HuH-7.5 (cell line): ENCODE measurements around the gene CSPG4.
A peak's percentile ranks its signal among the peaks of the same experiment; 100 is the strongest.
"Not testable (repeated sequence)": the region's sequence is repeated elsewhere in the genome, so short reads cannot be mapped to it uniquely, and the experiment has no call there.

ENCODE experiments used
- DNase-seq: peaks from one replicate; pipeline ENCODE4 v3.0.0; 2011; ENCODE audit warnings: low spot score

The CSPG4 gene

DNA sequence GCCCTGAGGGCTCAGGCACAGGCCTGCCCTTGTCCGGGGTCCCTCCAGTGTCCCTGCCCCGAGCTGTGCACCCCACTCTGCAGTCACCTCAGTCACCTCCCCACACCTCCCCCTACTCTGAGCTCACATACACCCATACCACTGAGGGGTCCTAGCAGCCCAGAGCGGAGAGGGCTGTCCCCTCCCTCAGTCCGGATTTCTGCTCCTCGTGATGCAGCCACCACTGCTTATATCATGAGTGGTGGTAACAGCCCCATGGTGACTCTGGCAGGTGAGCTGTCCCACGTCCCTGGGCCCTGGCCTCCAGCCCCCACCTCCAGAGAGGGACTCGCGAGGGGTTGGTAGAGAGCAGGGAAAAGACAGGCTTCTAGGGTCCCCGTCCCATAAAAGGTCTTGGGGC lies 8.0 kb downstream of the CSPG4 start:
- no peak for DNase-seq

GRCh38 chr15:75704263-75704615 lies 8.4 kb downstream of the CSPG4 start:
- DNase-seq, result no peak

GRCh38 chr15:75703440-75704262 lies 9.0 kb downstream of the CSPG4 start:
- DNase-seq, result not testable (repeated sequence)

GRCh38 chr15:75702436-75702835 lies 10.2 kb downstream of the CSPG4 start:
- DNase-seq, result no peak

- DNase-seq, result not testable (repeated sequence)
Measured at GRCh38 chr15:75701071-75702003, 11.3 kb downstream of the CSPG4 start.

- not testable (repeated sequence) for DNase-seq
Measured at GRCh38 chr15:75699961-75700874, 12.4 kb downstream of the CSPG4 start.

- DNase-seq, result not testable (repeated sequence)
Measured at GRCh38 chr15:75699517-75699916, 13.1 kb downstream of the CSPG4 start.

DNA sequence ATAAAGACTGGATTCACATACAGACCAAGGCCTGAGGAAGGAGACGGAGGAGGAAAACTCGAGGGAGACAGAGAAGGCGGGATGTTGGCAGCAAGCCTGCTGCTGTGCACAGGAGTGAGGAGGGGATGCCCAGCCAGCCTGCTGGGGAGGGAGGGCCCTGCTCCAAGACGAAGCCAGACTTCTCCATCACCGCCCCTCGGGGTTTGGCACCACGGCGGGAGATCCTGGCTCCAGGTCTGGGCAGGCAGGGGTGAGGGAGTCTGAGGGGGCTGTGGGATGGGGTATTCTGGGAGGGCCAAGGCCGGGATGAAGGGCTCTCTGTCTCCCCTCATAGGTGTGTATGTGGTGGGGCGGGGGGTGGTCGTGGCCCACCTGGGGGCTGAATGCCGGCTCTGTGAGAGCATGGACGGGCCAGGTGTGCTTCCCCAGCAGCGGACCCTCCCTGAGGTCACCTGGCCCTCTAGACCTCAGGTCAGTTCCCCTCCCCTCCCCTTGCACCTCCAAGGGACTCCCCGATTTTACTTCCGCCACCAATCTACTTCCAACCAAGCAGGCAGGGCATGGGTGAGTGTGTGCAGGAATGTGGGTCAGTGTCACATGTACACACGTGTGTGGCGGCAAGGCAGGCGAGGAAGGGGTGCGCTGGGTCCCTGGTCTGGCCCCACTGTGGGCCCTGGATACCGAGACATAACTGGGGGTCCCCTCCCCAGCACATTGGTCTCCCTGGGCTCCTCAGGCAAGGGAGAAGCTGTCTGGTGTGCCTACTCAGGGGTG lies 14.5 kb downstream of the CSPG4 start:
- not testable (repeated sequence) for DNase-seq

GRCh38 chr15:75697523-75697922 lies 15.1 kb downstream of the CSPG4 start:
- DNase-seq, result no peak

- no peak for DNase-seq
Measured at GRCh38 chr15:75696854-75697259, 15.8 kb downstream of the CSPG4 start.

DNA sequence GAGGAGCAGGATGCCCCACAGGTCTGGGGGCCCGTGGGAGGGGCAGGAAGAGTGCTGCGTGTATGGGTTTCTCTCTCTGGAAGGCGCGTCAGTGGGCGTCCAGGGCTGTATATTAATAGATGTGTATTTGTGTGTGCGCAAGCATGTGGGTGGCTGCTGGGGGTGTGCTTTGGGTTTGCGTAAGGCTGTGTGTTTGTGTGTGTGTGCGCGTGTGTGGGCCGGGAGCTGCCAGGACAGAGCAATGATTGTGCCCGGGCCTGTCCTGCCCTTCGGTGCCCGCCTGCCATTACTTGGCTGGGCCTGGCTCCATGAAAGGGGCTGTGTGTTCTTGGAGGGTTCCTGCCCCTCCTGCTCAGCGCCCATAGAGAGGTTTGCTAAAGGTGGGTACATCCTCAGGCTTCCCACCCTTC lies 16.3 kb downstream of the CSPG4 start:
- no peak for DNase-seq

GRCh38 chr15:75695634-75696310 lies 16.9 kb downstream of the CSPG4 start:
- no peak for DNase-seq

DNA sequence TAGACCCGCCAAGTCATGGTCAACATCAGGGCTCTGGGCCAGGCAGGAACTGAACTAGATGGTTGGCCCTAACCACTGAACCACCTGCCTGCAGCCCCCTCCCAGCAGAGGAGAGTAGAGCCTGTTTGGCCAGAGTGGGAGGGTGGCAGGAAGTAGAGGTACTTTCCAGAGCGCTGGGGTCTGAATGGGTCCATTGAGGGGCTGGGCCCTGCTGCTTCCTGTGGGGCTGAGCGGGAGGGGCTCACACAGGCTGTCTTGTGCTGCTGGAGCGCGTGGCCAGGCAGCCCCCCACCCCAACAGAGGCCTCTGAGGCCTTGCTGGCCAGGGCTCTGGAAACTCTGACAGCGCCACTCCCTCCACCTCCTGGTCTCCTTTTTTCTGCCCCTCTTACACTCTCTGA lies 17.4 kb downstream of the CSPG4 start:
- DNase-seq, result no peak

DNA sequence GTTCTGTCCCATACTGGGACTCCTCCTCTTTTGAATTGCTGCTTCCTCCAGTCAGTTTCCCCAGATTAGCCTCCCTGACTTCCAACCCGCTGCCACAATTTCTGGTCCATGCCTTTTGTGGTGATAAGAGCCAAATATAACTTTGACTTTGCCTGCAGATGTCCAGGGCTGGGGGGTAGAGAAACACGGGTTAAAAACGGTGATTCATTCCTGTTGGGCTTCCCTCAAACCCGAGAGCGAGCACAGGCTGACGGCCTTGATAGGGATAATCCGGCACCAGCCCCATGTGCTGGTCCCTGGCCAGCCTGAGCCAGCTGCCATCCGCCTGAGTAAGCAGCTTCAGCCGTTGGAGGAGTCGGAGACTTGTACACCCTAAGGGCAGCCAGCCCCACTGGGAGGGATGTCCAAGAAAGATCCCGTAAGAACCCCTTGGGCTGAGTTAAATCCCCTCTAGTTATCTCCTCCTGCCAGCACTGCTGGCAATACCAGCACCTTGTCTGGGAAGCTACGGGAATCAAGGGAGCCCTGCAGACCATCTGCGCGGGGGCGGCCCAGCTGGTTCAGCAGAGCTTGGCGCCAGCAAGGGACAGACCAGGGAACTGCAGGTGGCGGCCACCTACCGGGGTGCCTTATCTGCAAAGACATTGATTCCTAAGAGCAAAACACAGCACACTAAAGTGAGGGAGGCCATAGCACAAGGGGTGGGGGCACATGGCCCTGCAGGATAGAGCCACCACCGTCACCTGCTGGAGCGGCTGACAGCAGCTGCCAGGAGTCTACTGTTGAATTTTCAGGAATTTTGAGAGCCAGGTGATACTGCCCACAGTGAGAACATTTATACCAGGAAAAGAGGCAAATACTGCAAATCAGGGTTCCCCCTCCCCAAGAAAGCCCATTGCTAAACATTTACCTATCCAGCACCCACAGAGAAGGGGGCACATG lies 18.1 kb downstream of the CSPG4 start:
- DNase-seq, result peak; percentile 79

DNA sequence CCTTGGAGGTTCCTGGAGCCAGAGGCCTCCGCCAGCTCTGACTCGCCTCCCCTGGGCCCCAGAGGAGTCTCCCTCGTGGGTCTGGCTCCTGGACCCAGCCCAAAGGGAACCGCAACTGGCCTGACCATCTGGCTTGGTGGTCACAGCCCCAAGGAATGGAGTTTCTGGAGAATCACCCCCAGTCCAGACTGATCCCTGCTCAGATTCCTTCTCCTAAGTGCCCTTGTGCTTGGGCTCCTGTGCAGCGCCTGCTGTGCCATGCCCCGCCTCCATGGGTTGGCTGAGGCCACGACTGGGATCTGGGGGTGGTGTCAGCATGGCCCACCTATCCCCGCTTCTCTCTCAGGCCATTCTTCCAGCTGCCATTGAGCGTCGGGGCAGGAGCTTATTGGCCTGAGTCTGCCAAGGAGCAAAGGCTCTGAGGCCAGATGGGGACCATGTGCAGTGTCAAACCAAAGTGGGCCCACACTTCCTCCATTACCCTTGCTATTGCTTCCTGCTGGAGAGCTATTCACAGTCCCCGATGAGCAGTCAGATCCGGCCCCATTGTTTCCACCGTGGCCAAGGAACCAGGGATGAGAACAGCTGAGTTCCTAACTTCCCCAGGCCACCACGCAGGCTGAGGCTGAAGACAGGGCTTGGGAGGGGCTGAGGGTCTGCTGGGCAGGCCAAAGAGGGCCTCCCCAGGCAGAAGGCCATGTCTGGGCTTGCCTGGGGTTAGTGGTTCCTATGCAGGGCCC lies 19.0 kb downstream of the CSPG4 start:
- DNase-seq, result no peak

DNA sequence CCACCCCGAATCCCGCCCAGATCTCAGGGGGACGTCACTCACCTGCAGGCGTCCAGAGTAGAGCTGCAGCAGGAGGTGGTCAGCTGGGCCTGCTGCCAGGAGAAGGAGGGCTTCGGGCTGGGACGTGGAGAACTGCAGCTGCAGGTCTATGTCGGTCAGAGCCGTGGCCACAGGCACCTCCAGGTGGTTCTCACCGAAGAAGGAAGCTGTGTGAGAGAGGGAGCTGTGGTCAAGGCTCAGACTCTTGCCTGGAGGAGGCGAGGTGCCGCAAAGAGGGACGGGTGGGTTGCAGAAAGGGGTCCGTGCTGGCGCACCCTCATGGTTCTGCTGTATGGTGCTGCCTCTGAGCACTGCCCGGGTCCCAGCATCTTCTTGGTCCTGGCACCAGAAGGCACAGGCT lies 19.6 kb downstream of the CSPG4 start:
- not testable (repeated sequence) for DNase-seq

GRCh38 chr15:75692311-75692710 lies 20.3 kb downstream of the CSPG4 start:
- not testable (repeated sequence) for DNase-seq

GRCh38 chr15:75689429-75689828 lies 23.2 kb downstream of the CSPG4 start:
- DNase-seq, result not testable (repeated sequence)

- DNase-seq, result no peak
Measured at GRCh38 chr15:75688831-75689230, 23.8 kb downstream of the CSPG4 start.
